ENCODE data around the gene UGCG. TPM values are rescaled to one million over a fixed set of nuclear protein-coding genes. Genes with fewer than 3 reads are reported as not detected.

UGCG gene
- total and polyA plus RNA-seq, 8 donors, result 13.7 to 182 (median 19.7) TPM

DNA sequence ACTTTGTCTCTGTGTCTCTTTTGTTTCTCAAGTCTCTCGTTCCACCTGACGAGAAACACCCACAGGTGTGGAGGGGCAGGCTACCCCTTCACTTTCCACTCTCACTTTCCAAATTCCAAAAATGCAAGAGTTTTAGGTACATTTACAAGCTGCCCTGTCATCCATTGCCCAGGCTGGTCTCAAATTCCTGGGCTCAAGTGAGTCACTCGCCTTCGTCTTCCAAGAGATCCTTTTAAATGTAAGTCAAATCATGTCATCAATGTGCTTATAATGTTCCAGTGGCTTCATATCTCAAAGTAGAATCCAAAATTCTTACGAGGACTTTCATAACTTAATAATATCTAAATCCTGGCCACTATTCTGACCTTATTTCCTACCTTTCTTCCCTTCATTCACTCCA lies 20.4 kb upstream of the UGCG start:
- TF ChIP-seq, protein P1, sequence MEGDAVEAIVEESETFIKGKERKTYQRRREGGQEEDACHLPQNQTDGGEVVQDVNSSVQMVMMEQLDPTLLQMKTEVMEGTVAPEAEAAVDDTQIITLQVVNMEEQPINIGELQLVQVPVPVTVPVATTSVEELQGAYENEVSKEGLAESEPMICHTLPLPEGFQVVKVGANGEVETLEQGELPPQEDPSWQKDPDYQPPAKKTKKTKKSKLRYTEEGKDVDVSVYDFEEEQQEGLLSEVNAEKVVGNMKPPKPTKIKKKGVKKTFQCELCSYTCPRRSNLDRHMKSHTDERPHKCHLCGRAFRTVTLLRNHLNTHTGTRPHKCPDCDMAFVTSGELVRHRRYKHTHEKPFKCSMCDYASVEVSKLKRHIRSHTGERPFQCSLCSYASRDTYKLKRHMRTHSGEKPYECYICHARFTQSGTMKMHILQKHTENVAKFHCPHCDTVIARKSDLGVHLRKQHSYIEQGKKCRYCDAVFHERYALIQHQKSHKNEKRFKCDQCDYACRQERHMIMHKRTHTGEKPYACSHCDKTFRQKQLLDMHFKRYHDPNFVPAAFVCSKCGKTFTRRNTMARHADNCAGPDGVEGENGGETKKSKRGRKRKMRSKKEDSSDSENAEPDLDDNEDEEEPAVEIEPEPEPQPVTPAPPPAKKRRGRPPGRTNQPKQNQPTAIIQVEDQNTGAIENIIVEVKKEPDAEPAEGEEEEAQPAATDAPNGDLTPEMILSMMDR (IDR thresholded peaks at IDR 0.05), result no peak
- no peak for TF ChIP-seq EP300 (IDR thresholded peaks at IDR 0.05)
- no peak for TF ChIP-seq POLR2AphosphoS5 (IDR thresholded peaks at IDR 0.05)
- DNase-seq, result no peak

DNA sequence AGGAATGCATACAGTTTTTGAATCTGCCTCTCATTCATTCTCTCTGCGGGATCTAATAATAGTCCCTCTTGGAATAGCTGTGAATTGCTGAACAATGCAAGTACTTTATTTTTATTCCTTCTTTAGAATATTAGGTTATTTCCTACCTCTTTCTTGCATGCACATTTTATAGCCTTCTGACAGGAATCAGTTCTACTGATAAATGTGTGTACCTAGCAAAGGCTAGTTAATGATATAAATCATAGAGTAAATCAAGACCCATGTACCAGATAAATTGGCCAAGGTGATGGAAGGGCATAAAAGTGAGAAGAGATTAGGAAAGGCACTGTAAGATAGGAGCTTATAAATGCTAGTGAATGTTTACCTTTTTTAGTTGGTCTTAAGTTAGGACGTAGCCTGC lies 19.2 kb upstream of the UGCG start:
- WGBS, 5 donors, result 34 to 62% (median 46%) methylated on average over 2 of the region's 2 CpGs

More for the DNA sequence above, 20.4 kb upstream of the UGCG start:
- no peak overlapping the region for H3K27ac ChIP-seq
- no peaks in the 10 kb centered on the region for H3K36me3 ChIP-seq
- peaks cover 9 to 40% (median 11%) of the 10 kb centered on the region in 4 donors for H3K4me1 ChIP-seq
- no peaks in the 10 kb centered on the region for H3K27me3 ChIP-seq
- H3K9me3 ChIP-seq, result no peaks in the 10 kb centered on the region
- 89 to 96% (median 93%) methylated on average over 5 of the region's 5 CpGs for WGBS, 5 donors
- H3K4me3 ChIP-seq, result no peak overlapping the region
- intact Hi-C loops (cut with DNase I; ENCODE audit: low total_unique reads), result no loop called here

DNA sequence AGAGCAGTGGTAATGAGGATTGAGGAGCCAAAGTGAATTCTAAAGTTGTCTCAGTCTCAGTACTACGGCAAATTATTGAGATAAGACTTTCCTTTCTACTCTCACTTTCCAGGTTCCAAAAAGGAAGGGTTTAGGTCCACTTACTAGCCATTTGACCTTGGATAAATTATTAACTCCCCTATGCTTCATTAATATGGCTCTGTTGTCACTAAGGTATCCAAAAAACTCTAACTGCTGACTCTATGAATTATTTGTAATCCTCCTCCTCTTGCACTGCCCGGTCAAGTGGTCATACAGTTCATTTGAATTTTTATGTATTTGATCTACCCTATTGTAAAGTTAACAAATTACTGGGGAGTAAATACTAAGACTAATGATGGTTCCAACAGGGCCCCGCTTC lies 17.7 kb upstream of the UGCG start:
- no peak for DNase-seq
- intact Hi-C loops (cut with DNase I; ENCODE audit: low total_unique reads), result no loop called here

More for the DNA sequence above, 19.2 kb upstream of the UGCG start:
- Histone ChIP-seq H3K9me3 (no peaks in the 10 kb centered on the region), H3K27me3 (no peaks in the 10 kb centered on the region), H3K36me3 (no peaks in the 10 kb centered on the region), H3K27ac (peak overlapping the region in 2 of 5 donors; percentile 18 to 20), H3K4me1 (peaks cover 4 to 29% (median 10%) of the 10 kb centered on the region in 4 donors), H3K4me3 (no peak overlapping the region)
- no peak for DNase-seq
- TF ChIP-seq POLR2AphosphoS5 (IDR thresholded peaks at IDR 0.05), result peak in 2 of 3 donors; percentile 43 to 62
- TF ChIP-seq, protein P1 (IDR thresholded peaks at IDR 0.05), result no peak
- intact Hi-C loops (cut with DNase I; ENCODE audit: low total_unique reads), result no loop called here

GRCh38 chr9:111886983-111887718 lies 9.5 kb upstream of the UGCG start:
- no peaks in the 10 kb centered on the region for H3K27me3 ChIP-seq
- H3K27ac ChIP-seq, result no peak overlapping the region
- no peak overlapping the region for H3K4me3 ChIP-seq
- no peaks in the 10 kb centered on the region for H3K9me3 ChIP-seq
- peaks cover 0 to 8% (median 3%) of the 10 kb centered on the region in 4 donors for H3K4me1 ChIP-seq
- H3K36me3 ChIP-seq, result no peaks in the 10 kb centered on the region
- DNase-seq, result no peak
- TF ChIP-seq POLR2AphosphoS5 (IDR thresholded peaks at IDR 0.05) (no peak), EP300 (IDR thresholded peaks at IDR 0.05) (no peak), POLR2A (IDR thresholded peaks at IDR 0.05) (no peak)
- TF ChIP-seq, protein P1 (IDR thresholded peaks at IDR 0.05), result no peak
- intact Hi-C loops (cut with DNase I; ENCODE audit: low total_unique reads), result no loop called here
- 88 to 94% (median 88%) methylated on average over 19 of the region's 19 CpGs for WGBS, 5 donors

More for the DNA sequence above, 17.7 kb upstream of the UGCG start:
- H3K4me3 ChIP-seq, result no peak overlapping the region
- H3K36me3 ChIP-seq, result no peaks in the 10 kb centered on the region
- peaks cover 4 to 25% (median 10%) of the 10 kb centered on the region in 4 donors for H3K4me1 ChIP-seq
- H3K27me3 ChIP-seq, result no peaks in the 10 kb centered on the region
- 48 to 73% (median 55%) methylated on average over 3 of the region's 3 CpGs for WGBS, 5 donors
- H3K27ac ChIP-seq, result no peak overlapping the region
- TF ChIP-seq EP300 (IDR thresholded peaks at IDR 0.05) (no peak), POLR2A (IDR thresholded peaks at IDR 0.05) (no peak), POLR2AphosphoS5 (IDR thresholded peaks at IDR 0.05) (no peak)
- TF ChIP-seq, protein P1 (IDR thresholded peaks at IDR 0.05), result no peak
- no peaks in the 10 kb centered on the region for H3K9me3 ChIP-seq
